Left ventricle myocardium superior (tissue), 1 donor: ENCODE data around the gene EML6. TPM values are rescaled to one million over a fixed set of nuclear protein-coding genes. Genes with fewer than 3 reads are reported as not detected.

Experiments
- ATAC-seq: fragments of 200-7000 bp; cut with Tn5 transposase; one replicate; pipeline ENCODE4 v1.9.1; 2020; ENCODE audit warnings: mild to moderate bottlenecking, moderate library complexity
- DNase-seq: peaks from one replicate; pipeline ENCODE4 v3.0.0-alpha.2; 2020
- intact Hi-C: fragments of 100-400 bp; cut with micrococcal nuclease; formaldehyde crosslinking; loops from one replicate; pipeline ENCODE4 v1.11.0; 2022
- total RNA-seq: library from RNA; stranded (reverse); fragmentation: NEBNext Ultra II Directional; extraction: Animal tissue kit (Norgen Biotek cat#: 25700); gene quantifications from one replicate; pipeline ENCODE4 v1.2.1, GENCODE V29; 2021
- donor health status: DM: no; HTN: yes; CAD: no; lungs with severe emphysema.

EML6 gene
- total RNA-seq, 1 donor from 2014 or later, result 0.59 TPM

DNA sequence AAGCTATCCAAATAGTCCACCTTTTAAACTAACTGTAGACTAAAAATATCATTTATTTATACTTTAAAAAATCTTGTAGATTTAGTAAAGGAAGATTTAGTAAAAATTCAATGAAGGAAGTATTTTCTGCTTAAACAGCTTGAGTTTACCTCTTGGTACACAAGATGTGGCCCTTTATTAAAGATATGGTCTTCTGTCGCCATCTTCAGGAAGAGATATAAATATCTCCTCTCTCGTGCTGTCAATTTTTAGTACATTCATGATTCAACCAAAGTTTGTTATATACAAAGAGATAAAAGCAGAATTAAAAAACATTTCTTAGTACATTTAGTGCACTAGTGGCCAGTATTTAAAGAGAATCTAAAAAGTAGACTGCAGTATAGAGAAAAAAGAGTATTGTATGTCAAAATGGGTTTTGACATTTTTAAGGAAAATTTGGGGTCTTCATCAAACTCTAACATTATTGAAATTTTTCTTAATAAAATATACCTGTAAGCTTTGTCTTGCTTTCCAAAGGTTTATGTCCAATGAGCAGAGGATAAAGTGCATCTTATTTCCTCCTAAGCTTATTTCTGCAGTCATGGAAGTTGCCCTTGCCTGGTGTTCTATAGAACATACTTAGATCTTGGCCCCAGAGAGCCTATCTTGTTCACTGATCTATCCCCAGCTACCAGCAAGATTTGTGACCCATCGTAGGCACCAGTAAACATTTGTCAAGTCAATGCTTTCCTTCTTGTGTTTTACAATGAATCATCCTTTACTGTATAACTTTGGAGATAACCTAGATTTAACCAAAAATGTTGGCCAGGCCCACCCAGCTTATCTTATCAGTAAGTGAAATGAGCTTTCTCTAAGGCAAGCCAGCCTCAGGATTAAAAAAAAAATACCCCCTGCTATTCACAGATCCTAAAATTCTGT lies 18.5 kb upstream of the EML6 start:
- intact Hi-C loops, result loop anchor here (10.0 kb wide), 2 partner anchors 530 to 590 kb away; partner anchors contain the start of gene ACYP2
- ATAC-seq, result peak; percentile 53
- no peak for DNase-seq

DNA sequence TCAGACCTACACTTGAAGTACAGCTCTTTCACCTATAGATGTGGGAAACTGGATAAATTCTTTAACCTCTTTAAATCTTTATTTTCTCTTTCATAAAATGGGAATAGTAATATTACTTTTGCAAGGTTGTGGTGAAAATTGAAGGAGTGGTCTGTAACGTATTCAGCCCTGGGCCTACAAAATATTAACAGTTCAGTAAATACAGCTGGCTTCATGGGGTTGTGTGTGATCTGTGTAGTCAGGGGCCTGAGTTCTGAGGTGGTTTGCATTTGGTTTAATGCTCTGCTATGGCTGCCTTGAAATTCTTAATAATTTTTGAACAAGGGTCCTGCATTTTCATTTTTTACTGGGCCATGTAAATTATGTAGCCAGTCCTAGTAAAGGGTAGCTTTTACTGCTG lies 16.8 kb upstream of the EML6 start:
- DNase-seq, result no peak
- ATAC-seq, result no peak
- intact Hi-C loops, result loop anchor here (10.0 kb wide), 2 partner anchors 532 to 592 kb away; partner anchors contain the start of gene ACYP2

DNA sequence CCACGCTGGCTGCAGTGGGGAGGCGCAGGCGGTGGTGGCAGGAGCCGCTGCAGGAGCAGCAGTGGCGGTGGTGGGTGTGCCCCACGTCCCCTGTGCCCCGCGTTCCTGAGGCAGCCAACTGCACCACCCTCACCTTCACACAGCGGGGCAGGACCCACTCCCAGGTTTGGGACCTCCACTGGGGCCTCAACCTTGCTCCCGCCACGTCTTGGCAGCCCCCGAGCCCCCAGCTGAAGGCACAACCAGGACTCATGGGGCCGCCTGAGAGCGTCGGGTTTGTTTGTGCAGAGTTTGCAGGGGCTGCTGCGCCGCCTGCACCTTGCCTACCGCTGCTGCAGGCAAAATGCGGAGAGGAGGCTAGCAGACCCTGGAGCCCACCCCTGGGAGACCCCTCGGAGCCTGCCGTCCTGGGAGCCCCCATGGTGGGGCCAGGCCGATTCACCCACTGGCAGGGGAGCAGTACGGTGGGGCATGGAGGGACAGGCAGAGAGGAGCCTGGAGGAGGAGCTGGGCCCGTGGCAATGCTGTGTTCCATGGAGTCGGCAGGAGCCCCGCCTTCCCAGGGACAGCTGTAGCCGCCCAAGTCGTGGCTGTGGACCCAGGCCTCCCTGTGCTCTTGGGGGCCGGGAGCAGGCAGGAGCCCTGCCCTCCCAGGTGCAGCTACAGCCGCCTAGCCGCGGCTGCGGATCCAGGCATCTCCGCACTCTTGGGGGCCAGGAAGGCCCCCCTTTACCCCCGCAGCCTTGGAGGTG lies 14.7 kb upstream of the EML6 start:
- DNase-seq, result peak; percentile 68
- ATAC-seq, result peak; percentile 86
- intact Hi-C loops, result loop anchor here (10.0 kb wide), 2 partner anchors 534 to 594 kb away; partner anchors contain the start of gene ACYP2

DNA sequence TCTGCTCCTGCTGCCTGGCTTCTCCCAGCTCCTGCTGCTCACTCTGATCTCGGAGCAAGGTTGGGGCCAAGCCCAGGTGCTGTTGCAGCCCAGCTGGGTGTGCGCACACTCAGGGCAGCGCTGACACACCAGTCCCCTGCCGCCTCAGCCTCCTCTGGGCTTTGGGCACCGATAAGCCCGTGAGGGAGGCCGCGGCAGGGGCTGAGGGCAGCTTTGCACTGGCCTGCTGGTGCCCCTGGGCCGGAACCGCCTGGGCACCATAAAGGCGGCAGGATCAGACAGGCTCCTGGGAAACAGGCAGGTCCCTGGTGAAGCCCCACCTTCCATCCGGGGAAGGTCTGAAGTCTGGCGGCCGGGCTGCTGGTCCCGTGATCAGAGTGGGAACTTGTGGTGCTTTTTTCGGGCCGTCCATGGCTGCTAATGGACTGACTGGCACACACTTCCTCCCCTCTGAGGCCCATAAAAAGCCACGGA lies 14.1 kb upstream of the EML6 start:
- ATAC-seq (peak; percentile 70), DNase-seq (peak; percentile 48)
- intact Hi-C loops, result loop anchor here (10.0 kb wide), 2 partner anchors 535 to 595 kb away; partner anchors contain the start of gene ACYP2

DNA sequence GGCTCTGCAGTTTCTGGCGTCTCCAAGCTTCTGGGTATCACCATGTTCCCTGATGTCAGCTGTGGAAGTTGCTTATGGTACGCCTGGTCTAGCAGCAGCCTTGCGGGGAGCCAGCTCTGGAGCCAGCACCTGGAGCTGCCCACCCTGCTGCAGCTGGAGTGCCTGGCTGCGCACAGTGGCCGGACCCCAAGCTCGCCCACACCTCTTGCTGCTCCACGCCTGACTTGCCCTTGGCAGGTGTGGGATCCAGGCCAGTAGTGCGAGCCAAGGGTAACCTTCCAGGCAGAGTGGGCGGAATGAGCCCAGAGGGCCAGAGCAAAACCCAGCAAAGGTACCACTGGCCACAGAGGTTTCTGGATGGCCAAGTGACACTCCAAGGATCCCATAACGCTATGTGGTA lies 13.2 kb upstream of the EML6 start:
- intact Hi-C loops, result no loop called here
- DNase-seq (no peak), ATAC-seq (no peak)

DNA sequence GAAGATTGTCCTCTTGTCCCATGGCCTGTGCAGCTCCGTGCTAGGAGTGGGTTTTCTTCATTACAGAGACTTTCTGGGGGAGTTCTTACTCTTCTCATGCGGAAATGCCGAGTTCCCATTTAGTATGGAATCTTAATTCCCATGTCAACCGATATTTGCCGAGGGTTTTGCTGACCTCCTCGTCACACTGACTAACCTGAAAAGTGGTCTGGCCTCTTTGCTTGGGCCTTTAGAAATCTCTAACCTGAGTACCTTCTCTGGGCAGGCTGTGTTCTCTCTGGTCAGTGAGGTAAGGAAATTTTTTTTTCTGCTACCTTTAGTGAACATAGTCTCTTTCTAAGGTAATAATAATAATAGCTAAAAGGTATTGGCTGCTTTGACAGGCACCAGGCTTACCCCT lies 10.9 kb upstream of the EML6 start:
- no peak for ATAC-seq
- no peak for DNase-seq
- intact Hi-C loops, result no loop called here

DNA sequence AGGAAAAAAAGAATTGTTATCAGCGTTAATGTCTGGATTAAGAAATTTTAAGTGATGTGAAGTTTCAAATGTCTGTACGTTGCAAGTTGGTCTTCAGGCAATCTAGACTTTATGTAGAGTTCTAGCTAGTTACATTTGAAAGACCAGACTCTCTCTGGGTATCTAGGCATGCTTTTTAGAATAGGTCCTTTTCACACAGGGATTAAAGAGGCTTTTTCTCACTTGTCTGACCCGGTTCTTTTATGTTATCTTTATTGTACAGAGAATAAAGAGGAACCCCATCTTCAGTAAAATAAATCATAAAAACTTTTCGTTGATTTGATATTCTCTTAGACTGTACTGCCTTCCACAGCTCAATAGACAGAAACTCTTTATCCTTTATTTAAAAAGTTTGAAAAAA lies 8.5 kb upstream of the EML6 start:
- DNase-seq (no peak), ATAC-seq (no peak)
- intact Hi-C loops, result no loop called here

DNA sequence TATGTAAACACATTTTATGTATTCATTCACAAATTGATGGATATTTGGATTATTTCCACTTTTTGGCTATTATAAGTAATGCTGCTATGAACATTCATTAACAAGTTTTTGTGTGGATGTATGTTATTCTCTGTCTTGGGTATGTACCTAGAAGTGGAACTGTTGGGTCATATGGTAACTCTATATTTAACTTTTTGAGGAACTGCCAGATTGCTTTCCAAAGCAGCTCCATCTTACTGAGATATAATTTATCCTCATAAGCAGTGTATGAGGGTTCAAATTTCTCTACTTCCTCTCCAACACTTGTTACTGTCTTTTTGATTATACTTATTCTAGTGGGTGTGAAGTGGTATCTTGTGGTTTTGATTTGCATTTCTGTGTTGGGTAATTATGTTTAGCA lies 7.1 kb upstream of the EML6 start:
- DNase-seq (no peak), ATAC-seq (peak; percentile 71)
- intact Hi-C loops, result no loop called here

DNA sequence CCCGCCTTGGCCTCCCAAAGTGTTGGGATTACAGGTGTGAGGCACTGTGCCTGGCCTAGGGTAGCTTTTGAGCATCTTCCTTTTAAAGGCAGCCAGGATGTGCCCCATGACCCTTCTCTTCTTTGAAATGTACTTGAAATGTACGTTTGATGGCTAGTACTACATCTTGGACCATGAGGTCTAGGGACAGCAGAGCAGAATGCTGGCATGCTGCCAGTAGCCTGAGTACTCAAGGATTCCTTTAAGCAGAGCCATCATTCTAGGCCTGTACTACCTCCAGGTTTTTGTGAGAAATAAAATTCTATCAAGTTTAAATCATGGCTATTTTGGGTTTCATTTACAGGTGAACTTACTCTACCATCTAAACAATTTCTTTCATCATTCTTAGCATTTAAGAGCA lies 2.9 kb upstream of the EML6 start:
- DNase-seq (no peak), ATAC-seq (no peak)
- intact Hi-C loops, result no loop called here

DNA sequence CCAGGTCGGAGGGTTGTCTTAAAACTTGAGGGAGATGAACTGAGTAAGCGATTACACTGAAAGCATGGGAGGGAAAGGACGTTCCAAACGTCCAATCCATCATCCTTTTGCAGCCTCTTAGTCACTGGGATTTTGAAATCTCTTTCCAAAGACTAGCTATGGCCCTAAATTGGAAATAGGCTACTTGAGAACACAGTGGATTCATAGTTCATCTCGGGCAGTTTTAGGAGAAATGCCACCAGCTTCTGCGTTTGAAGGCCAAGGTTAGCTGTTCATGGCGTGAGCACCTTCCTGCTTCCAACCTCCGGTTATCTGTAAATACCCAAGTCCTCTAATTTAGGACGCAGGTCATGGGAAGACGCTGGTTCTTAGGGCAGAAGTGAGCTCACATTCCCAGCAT lies 821 bp upstream of the EML6 start:
- DNase-seq, result no peak
- ATAC-seq, result no peak
- intact Hi-C loops, result no loop called here

DNA sequence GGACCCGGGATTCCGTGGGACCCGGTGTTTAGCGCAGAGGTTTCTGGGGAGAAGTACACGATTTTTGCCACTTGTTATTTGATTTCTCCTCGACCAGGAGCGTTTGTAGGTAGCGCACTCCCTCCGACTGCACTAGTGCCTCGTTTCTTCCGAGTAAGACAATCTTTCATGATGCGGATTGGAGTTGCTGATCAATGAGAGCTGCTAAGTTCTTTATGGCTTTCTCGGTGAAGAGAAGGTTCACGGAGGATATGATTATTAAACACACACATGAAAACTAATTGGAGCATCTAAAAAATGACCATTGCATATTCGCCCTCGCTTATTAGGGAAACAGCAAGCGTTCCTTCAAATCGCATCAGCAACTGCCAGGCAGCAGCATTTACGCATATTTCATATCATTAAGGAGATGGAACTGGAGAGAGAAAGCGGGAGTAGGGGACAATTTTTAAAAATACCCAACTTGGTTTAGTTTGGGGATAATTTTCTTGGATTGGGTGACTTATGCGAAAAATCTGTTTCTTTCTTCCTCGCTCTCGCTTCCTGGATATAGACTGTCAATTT lies 616 bp downstream of the EML6 start:
- intact Hi-C loops, result no loop called here
- ATAC-seq (no peak), DNase-seq (no peak)

DNA sequence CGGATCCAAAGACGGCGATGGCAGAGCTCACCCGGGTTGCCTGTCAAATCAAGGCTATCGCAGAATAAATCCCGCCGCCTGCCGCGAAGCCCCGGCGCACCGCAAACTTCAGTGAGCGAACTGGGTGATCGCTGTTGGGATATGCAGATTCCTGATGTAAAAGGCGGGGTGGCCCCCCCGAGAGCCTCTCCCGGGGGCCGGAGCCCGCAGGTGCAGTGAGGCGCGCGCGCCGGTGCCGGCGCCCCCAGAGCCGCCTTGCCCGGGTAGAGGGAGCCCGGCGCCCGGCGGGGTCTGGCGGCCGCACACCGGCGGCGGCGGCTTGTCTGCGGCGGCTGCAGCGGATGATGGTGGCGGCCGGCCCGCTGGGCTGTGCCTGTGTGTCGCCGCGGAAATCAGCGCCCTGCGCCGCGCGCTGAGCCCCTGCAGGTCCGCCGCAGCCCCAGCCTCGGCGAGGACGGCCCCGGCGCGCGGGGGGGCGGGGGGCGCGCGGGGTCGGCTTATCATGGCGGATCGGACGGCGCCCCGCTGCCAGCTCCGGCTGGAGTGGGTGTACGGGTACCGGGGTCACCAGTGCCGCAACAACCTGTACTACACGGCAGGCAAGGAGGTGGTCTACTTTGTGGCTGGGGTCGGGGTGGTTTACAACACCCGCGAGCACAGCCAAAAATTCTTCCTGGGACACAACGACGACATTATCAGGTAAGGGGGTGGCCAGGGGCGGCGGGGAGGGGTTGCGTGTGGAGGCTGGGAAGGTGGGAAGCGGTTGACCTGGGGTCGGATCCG lies 1.3 kb downstream of the EML6 start:
- no peak for ATAC-seq
- peak; percentile 55 for DNase-seq
- intact Hi-C loops, result no loop called here

DNA sequence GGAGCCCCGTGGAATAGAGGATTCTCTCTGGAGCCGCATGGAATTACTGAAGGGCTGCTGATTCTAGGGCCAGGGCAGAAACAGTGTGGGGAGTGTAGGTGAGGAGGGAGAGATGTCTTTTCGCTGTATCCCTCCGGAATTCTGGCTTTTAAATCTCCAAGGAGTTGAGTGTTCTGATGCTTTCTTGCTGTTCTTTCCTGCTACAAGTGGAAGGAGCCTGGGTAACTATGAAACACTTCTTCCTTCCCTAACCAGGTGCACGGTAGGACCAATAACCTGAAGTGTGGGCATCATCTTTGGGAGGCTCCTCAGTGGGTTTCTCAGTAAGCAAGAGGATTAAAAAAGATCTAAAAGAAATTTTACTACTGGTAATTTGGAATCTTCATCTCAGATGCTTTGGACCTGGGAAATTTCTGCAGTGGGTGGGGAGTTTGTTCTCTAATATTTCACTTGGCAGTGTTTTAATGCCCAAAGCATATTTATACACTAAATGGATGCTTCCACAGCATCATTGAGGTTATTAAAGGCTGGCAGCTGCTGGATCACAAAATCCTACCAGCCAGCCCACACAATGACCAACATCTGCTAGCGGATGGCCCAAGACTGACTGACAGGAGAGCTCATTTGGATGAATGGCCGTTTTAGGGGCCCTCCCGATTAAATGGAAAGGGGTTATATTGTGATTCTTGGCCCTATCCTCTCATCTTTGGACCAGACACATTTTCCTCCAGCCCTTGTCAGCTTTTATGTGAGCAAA lies 2.1 kb downstream of the EML6 start:
- intact Hi-C loops, result no loop called here
- ATAC-seq, result no peak
- no peak for DNase-seq

DNA sequence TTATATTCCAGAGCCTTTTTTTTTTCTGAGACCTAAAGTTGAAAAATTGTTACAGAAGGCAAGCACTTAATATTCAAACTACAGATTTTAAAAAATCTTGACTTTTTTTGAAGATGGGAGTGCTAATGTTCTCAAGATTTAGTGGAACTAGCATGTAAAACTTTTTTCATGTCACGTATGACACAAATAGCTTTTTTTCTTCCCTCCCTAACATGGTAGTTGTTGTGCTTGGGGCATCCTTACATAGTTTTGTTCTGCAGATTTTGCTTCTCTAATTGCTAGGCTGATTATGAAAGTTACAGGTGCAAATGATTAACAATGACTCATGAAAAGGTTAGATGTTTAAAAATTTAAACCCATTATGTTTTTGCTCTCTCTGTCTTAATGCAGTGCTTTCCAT lies 3.0 kb downstream of the EML6 start:
- ATAC-seq, result no peak
- no peak for DNase-seq
- intact Hi-C loops, result no loop called here

DNA sequence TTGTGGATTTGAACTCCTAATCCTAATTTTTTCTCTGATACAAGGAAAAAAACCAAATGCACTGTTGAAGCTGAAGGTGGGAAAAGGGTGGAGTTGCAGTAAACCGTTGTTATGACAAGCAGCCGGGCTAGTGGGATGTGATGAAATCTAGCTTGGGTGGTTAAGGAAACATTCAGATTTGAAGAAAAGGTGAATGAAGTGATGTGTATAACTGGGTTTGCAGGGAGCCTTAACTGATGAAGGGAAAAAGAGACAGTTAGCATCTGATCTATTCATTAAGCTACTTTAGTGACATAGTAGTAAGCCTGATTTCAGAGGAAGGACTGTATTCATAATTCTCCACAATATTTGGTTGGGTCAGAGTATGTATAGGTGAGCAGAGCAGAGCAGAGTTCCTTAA lies 3.5 kb downstream of the EML6 start:
- no peak for ATAC-seq
- DNase-seq, result no peak

DNA sequence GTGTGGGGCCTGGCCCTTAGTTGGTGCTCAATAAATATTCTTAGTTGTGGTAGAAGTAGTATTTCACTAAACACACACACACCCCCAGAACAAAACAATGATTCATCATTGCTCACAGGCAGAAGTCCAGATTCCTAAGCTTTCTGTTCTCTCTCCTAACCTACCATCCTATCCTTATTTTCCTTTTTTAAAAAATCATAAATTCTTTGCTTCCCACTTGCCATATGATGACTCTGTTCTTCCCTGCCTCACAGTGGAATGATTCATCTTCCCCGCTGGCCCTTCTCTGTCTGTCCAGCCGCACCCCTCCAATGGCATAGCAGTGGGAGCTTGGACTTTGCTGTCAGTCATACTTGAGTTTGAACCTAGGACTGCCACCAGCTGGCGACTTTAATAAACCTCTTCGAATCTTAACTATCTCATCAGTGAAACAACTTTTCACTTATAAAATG lies 5.2 kb downstream of the EML6 start:
- intact Hi-C loops, result no loop called here
- DNase-seq, result no peak
- ATAC-seq, result no peak

More for the DNA sequence above, 3.5 kb downstream of the EML6 start:
- intact Hi-C loops, result no loop called here

DNA sequence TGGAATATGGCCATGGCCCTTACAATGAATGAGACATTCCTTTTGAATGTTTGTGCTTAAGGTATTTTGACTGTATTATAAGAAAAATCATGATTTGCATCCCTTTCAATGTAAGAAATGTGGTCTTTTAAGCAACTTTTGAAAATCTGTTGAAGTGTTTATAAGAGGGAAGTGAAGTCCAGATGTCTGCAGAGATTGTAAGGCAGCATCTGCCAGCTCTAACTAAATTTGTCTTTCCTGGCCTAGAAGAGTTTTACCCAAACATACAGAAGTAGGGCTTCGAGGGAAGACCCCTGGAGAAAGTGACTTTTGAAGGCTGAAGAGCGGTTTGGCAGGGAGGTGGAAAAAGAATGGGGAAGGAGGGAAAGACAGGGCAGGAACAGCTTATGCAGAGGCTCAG lies 12.2 kb downstream of the EML6 start:
- intact Hi-C loops, result no loop called here
- ATAC-seq, result no peak
- no peak for DNase-seq

DNA sequence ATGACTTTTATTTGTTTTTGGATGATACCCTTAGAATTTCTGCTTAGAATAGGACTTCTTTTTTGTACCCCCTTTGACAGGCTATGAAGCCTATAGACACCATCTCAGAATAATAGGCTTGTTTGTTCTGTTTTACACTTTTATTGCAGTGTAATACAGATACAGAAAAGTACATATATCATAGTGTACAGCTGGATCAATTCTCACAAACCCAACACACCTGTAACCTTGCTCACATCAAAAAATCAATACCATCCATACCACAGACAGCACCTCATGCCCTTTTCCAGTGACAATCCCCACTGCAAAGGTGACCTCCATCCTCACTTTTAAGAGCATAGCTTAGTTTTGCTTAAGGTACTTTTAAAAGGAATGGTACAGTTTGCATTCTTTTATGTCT lies 14.8 kb downstream of the EML6 start:
- DNase-seq (no peak), ATAC-seq (no peak)
- intact Hi-C loops, result no loop called here
